Fibroblast of mammary gland (primary cell): ENCODE results near the gene TIGAR.

Source experiments
- DNase-seq: peaks from one replicate; pipeline ENCODE4 v3.0.0-alpha.2; 2010; ENCODE audit warnings: low read depth
- H3K4me3 ChIP-seq: 2 replicates; pipeline ENCODE4 v1.5.1; 2011; ENCODE audit warnings: low read depth, mild to moderate bottlenecking, low read length, moderate library complexity; ENCODE audit not compliant: control insufficient read depth
- CTCF ChIP-seq: conservative IDR thresholded peaks from 2 replicates; pipeline ENCODE4 v1.5.1; 2011; ENCODE audit warnings: low read depth, low read length, inconsistent platforms; ENCODE audit not compliant: control insufficient read depth, insufficient read depth

TIGAR gene

DNA sequence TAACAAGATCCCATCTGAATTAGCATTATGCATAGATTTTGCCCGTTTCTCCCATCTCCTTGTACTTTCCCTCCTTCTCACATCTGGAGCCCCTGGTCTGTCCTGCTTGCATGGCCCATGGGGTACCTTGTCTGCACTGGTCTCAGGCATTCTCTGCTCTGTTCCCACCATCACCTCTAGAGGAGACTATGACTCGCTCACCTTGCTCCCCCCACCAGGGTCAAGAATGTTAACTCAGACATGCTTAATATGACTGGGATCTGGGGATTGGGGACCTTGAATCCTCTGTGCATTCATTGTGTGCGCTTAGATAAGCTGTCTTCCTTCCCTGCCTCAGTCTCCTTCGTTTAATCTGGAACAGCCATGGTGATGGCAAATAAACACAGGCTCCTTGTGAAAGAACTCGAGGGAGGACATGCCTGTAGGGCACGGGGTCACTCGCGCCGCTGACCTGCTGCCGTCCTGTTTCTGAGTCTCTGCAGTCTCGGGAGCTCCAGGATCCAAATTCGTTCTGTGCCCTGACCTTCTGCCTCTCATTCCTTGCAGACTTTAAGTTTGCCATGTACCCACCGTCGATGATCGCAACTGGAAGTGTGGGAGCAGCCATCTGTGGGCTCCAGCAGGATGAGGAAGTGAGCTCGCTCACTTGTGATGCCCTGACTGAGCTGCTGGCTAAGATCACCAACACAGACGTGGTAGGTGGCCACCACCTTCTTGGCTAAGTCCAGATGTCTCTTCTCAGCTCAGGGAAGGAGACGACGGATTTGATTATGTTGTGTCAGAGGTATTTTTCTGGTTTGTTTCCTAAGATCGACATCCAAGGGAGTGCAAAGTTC, 32.5 kb upstream of the TIGAR start:
- no peak for DNase-seq
- TF ChIP-seq CTCF: no peak
- H3K4me3 ChIP-seq: no peak overlapping the region

DNA sequence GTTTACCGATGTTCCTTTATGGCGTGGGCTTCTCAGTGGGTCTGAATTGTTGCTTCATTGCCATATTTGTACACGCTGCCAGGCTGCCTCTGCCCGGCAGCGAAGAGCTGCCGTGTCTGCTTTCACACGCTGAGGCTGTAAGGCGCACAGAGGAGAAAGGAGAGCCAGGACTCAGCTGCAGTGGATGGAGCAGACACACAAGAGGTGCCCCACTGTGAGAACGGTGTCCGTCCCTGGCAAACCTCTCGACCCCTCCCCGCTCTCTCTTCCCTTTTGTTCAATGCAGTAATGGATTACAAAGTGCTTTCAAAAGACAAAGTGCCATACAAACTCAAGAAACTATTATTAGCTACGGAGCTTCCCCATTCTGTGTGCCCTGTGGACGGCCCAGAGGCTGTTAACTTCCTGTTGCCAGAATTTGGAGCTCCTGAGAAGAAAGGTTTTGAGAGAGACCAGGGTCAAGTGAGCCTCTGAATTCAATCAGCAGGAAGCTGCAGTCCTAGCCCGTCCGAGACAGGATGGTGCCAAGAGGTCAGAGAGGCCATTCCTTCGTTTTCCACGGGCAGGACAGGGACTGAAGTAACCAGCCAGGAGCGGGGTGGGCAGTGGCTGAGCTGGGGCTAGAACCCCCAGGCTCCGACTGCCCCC, 31.7 kb upstream of the TIGAR start:
- H3K4me3 ChIP-seq: no peak overlapping the region
- TF ChIP-seq CTCF: no peak
- DNase-seq: no peak

DNA sequence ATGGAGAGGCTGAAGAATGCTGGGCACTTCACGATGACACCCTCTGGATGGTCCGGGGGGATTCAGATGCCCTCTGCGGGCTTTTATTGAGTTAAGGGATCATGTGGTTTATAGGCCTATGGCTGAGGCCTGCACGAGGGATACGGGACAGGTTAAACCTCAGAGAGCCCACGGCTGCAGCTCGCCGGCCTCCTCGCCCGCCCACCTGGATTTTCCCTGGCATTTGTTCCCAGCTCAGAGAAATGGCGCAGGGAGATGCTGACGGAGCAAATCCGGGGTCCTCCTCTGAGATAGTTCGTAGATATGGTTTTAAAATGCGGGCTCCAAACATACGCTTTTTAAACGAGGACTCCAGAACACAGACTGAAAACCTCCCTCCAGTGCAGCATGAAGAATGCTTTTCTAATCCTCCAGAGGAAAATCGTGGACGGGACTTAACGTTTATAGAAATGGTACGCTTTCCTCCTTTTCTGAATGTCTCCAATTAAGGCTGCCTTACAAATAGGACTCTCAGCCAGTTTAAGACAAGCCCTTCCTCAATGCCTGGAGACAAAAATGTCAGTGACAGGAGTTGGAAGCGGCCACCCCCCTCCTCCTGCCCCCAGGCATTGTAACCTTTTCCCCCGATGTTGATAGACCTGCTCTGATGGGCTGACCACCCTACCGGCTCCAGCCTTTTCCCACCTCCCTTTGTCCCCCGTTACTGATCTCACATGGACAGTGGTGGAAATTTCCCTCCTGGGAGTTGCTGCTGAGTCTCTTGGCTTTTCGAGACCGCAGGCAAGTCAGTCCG, 30.8 kb upstream of the TIGAR start:
- TF ChIP-seq CTCF: no peak
- no peak for DNase-seq
- no peak overlapping the region for H3K4me3 ChIP-seq

GRCh38 chr12:4292341-4293073, 28.5 kb upstream of the TIGAR start:
- H3K4me3 ChIP-seq: no peak overlapping the region
- no peak for TF ChIP-seq CTCF
- DNase-seq: no peak

DNA sequence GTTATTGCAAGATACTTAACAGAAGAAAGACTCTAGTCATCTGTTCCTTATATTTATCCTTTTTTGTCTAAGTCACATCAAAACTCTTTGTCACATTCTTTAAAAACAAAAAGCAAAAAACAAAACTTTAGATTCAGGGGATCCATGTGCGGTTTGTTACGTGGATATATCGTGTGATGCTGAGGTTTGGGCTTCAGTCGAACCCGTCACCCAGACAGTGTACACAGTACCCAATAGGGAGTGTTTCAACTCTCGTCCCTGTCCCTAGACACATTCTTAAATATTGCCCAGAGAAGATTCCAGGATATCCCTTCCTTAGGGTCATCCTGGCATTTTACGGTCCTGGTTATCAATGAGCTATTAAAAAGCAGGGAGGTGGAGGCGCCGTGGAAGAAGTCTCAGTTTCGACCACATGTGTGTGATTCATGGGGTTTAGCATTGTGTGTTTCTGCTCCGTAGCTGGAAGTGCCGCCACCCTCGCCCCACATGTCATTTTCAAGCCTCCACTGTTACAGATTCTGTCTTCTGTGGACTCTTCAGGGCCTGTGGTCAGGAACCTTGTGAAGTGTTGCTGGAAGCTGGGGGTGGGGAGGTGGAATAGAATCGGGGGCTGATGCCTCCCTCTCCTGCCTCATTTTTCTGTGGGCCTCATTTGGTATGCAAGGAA, 27.6 kb upstream of the TIGAR start:
- DNase-seq: peak; percentile 23
- H3K4me3 ChIP-seq: no peak overlapping the region
- no peak for TF ChIP-seq CTCF

- H3K4me3 ChIP-seq: no peak overlapping the region
- TF ChIP-seq CTCF: no peak
- no peak for DNase-seq
These were observed 27.0 kb upstream of the TIGAR start for GRCh38 chr12:4293966-4294505.
